DMS79 treated with DMSO at 0.1 percent for 48 hours (cell line): ENCODE measurements around the gene PROSER2.
"Not testable (repeated sequence)": the region's sequence is repeated elsewhere in the genome, so short reads cannot be mapped to it uniquely, and the experiment has no call there.

ENCODE experiments used
- DNase-seq: peaks from one replicate; lab custom pipeline; 2025; lab: John Stamatoyannopoulos, UW

The PROSER2 gene

GRCh38 chr10:11886138-11886474 lies 63.0 kb downstream of the PROSER2 start:
- DNase-seq: no peak

DNA sequence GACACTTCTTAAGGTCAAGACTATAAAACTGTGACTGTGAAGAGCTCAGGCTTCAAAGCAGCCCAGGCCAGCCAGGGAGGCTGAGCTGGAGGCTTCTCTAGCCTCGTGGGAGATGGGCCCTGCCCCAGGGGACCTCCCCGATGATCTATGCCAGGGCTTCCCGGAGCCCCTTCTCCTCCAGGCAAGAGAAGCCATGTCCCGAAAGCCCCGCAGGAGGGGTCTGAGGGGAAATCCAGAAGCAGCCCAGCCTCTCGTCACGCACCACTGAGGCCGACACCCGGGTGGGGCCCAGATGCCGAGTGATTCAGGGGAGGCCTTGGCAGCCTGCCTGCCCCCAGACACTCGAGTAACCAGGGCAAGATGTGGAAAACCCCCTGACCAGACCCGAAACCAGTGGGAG lies 63.7 kb downstream of the PROSER2 start:
- no peak for DNase-seq

DNA sequence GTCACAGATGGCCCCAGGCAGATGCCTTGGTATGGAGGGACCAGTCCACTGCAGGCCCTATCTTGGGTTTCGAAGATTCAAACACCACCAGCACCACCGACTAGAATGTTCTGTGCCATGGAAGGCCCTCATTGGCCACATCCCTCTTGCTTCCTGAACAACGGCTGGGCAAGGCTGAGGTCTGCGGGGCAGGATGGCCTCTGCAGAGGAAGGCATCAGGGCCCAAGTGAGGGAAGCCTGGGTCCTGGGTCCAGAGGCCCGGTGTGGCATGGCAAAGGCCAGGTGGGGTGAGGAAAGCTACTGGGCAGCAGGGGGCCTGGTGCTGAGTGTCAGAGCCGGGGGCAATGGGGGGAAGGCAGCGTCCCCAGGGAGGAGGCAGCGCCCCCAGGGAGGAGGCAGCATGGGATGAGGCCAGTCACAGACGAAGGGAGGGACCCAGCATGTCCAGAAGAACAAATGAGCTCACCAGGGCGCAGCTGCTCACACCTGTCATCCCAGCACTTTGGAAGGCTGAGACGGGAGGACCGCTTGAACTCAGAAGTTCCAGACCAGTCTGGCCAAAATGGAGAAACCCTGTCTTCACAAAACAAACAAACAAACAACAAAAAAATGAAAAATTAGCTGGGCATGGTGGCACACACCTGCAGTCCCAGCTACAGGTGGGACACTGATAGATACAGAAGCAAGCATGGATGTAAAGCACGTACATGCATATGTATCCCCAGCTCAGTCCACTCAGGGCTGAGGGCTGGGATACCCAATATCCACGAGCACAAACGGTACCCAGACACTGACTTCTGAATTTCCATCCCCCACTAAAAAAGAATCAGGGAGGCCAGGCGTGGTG lies 64.4 kb downstream of the PROSER2 start:
- no peak for DNase-seq

GRCh38 chr10:11889263-11889662 lies 66.1 kb downstream of the PROSER2 start:
- not testable (repeated sequence) for DNase-seq

DNA sequence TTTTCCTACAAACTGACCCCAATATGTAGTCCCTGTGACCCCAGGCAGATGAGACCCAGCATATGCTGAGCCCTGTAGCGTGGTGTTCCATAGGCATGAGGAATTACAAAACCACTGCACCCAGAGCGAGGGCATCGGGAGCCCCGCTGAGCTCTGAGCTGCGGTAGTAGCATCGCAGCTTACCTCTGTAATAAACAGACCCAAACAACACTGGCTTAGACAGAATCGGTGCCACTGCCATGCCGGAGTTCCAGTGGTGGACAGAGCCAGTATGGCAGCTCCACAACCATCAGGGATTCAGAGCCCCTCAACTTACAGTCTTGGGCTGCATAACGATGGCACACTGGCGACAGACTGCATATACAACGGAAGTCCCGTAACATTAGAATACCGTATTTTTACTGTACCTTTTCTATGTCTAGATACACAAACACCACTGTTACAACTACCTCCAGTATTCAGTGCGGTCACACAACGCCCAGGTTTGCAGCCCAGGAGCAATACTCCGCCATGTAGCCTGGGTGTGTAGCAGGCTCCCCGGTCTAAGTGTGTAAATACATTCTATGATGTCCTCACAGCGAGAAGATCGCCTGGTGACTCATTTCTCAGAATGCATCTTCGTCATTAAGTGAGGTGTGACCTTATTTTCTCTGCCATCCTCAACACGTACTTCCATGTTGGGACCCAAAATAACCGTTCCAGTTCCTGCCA lies 68.8 kb downstream of the PROSER2 start:
- DNase-seq: no peak

GRCh38 chr10:11893749-11894278 lies 70.7 kb downstream of the PROSER2 start:
- no peak for DNase-seq

DNA sequence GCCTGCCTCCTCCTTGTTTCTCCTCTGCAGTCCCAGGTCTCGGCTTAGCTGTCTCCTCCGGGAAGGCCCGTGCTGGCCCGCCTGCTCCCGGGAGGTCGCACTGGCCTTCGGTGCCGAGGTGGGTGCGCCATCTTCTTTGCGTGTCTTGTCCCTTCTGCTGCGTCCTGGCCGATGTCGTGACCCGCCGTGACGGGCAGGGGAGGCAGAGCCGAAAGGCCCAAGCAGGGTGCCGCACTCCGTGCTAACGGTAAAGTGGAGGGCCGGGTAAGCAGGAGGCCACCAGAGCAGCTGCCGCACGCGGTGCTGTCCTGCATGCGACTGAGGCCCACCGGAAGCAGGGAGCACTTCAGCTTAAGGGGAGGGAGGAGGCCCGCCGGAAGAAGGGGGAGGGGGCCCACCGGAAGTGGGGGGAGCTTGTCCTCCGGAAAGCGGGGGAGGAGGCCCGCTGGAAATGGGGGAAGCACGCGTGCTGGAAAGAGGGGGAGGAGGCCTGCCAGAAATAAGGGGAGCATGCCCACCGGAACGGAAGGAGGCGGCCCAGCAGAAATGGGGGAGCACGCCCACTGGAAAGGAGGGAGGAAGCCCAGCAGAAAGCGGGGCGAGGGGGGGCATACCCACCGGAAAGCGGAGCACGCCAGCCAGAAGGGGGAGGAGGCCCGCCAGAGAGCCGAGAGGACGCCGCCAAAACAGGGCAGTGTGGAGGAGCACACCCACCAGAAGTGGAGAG lies 71.4 kb downstream of the PROSER2 start:
- DNase-seq: no peak

DNA sequence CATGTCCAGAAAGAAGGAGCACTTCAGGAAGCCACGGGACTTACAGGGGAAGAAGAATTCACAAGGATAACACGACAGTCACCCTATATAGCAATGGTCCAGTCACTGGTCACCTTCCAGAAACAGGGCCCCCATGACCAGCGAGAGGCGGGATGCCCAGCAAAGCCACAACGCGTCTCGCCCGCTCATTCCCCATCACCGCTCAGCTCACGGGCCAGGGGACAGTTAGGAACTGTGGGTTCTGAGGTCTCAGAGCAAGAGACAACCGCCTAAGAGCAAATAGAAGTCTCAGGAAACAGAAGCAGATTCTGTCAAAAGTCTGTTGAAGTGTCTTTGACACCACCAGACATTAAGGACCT lies 71.9 kb downstream of the PROSER2 start:
- no peak for DNase-seq

DNA sequence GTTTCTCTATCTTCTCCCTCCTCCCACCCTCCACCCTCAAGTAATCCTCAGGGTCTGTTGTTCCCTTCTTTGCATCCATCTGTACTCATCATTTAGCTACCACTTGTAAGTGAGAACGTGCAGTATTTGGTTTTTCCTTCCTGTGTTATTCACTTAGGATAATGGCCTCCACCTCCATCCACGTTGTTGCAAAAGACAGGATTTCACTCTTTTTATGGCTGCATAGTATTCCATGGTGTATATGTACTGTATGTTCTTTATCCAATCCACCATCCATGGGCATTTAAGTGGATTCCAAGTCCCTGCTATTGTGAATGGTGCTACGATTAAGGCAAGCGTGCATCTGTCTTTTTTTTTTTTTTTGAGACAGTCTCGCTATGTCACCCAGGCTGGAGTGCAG lies 72.4 kb downstream of the PROSER2 start:
- DNase-seq: no peak

DNA sequence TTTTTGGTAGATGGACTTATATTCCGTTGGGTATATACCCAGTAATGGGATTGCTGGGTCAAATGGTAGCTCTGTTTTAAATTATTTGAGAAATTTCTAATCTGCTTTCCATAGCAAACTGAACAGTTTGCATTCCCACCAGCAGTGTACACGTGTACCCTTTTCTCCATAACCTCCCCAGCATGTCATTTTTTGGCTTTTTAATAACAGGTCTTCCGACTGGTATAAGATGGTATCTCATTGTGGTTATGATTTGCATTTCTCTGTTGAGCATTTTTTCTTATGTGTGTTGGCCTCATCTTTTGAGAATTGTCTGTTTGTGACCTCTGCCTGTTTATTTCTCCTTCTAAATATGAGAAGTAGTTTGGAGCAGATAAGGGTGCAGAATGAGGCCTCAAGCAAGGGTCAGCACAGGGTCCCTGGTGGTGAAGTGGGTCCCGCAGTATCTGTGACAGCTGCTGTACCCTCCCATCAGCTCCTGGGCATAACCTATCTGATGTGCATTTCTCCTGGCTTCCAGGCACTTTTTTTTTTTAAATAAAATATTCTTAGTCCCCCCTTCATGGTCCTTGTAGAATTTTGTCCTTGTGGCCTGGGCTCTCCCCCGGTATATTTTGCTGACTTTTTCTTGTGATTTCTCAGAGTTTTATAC lies 73.5 kb downstream of the PROSER2 start:
- DNase-seq: no peak

- DNase-seq: no peak
These were observed 74.8 kb downstream of the PROSER2 start for GRCh38 chr10:11898033-11898371.

GRCh38 chr10:11898372-11899066 lies 75.4 kb downstream of the PROSER2 start:
- DNase-seq: no peak

GRCh38 chr10:11899067-11899876 lies 76.1 kb downstream of the PROSER2 start:
- DNase-seq: no peak

GRCh38 chr10:11901036-11901301 lies 77.8 kb downstream of the PROSER2 start:
- no peak for DNase-seq

- DNase-seq: no peak
These were observed 78.3 kb downstream of the PROSER2 start for GRCh38 chr10:11901454-11901832.

GRCh38 chr10:11901833-11902475 lies 78.8 kb downstream of the PROSER2 start:
- no peak for DNase-seq

DNA sequence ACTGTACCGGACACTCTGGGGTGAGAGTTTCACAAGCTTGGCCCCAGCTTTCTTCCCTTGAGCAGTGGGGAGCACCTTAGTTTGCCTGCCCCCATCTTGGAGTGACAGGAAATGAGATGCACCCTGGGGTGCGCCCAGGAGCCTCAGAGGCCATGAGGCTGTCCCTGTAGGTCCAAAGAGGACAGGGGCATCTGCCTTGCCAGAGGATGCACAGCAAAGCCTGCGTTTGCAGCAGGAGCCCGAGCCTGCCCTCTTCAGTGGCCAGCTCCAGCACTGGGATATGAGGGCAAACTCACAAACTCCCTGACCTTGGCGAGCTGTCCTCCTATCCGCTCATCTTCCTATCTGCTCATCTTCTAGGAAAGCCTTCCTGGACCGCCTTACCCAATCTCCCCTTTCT lies 79.5 kb downstream of the PROSER2 start:
- no peak for DNase-seq

- no peak for DNase-seq
These were observed 83.6 kb downstream of the PROSER2 start for GRCh38 chr10:11906714-11907113.

GRCh38 chr10:11907914-11908313 lies 84.8 kb downstream of the PROSER2 start:
- no peak for DNase-seq

DNA sequence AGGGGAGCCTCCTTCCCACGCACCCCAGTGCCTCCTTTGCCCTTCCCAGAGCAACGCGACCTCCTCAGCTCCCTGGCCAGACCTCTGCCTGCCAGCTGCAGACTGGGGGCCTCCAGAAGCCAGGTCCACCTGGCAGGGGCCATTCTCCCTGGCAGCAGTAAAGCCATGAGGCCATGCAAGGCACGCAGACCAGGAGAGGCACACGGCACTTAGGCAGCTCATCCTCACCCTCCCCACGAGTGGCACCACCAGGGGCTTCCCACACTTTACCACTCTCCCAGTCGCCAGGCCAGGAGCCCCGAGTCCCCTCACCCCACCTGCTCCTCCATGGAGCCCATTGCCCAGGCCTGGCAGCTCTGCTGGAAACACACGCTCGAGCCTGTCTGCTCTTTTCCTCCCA lies 85.4 kb downstream of the PROSER2 start:
- DNase-seq: no peak

DNA sequence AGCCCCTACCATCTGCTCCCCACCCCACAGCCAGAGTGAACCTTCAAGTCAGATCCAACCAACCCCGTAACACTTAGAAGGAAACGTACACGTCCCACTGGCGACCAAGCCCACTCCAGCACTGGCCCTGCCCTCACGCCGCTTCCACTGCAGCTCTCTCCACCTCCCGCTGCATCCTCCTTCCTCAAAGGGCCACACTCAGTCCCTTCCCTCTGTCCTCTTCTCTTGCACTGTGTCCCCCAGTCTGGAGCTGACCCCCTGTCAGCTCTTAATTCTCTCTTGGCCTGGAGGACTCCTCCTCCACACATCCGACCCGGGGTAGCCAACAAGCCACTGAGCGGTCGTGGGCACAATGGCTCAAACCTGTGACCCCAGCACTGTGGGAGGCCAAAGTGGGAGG lies 85.8 kb downstream of the PROSER2 start:
- no peak for DNase-seq
